BLaER1 treated with 17β-estradiol and CSF1 and Interleukin-3, amounts not matched to agents 10 nM and 100 nM (cell line): ENCODE measurements around the gene SELENOW.
"Not testable (repeated sequence)": the region's sequence is repeated elsewhere in the genome, so short reads cannot be mapped to it uniquely, and the experiment has no call there.

Source experiments
- H3K27ac ChIP-seq, 11 experiments: shearing (Covaris generic); formaldehyde crosslinking; 2 replicates each; pipeline ENCODE4 v1.8.1; 2022
- H3K27me3 ChIP-seq, 11 experiments: shearing (Covaris generic); formaldehyde crosslinking; 2 replicates each; pipeline ENCODE4 v1.8.1; 2022
- H3K36me3 ChIP-seq, 11 experiments: shearing (Covaris generic); formaldehyde crosslinking; 2 replicates each; pipeline ENCODE4 v1.8.1; 2022
- H3K4me1 ChIP-seq, 10 experiments: shearing (Covaris generic); formaldehyde crosslinking; 2 replicates each; pipeline ENCODE4 v1.8.1; 2022
- H3K4me2 ChIP-seq, 11 experiments: shearing (Covaris generic); formaldehyde crosslinking; 2 replicates each; pipeline ENCODE4 v1.8.1; 2022
- H3K4me3 ChIP-seq, 10 experiments: shearing (Covaris generic); formaldehyde crosslinking; 2 replicates each; pipeline ENCODE4 v1.8.1; 2022
- H3K9ac ChIP-seq, 11 experiments: shearing (Covaris generic); formaldehyde crosslinking; 2 replicates each; pipeline ENCODE4 v1.8.1; 2022
- H3K9me3 ChIP-seq, 11 experiments: shearing (Covaris generic); formaldehyde crosslinking; replicated peaks in 1 of 11; 2 replicates each; pipeline ENCODE4 v1.8.1; 2022
- H4K20me1 ChIP-seq, 11 experiments: shearing (Covaris generic); formaldehyde crosslinking; 2 replicates each; pipeline ENCODE4 v1.8.1; 2022
- Cebpa-rat ChIP-seq, 11 experiments: shearing (Covaris generic); IDR thresholded peaks; 2 replicates each; pipeline ENCODE4 v1.8.1; 2022

Gene SELENOW

GRCh38 chr19:47798904-47799266 lies 20.4 kb downstream of the SELENOW start:
- no peaks in the 10 kb centered on the region for H3K4me1 ChIP-seq
- no peaks in the 10 kb centered on the region for H3K36me3 ChIP-seq
- no peak for TF ChIP-seq Cebpa-rat (IDR thresholded peaks at IDR 0.05)
- no peaks in the 10 kb centered on the region for H3K27me3 ChIP-seq
- no peak overlapping the region for H3K9ac ChIP-seq
- no peak overlapping the region for H3K4me2 ChIP-seq
- H3K4me3 ChIP-seq, result no peak overlapping the region
- peaks cover 15 to 22% (median 17%) of the 10 kb centered on the region in 11 experiments for H3K9me3 ChIP-seq
- no peaks in the 10 kb centered on the region for H4K20me1 ChIP-seq
- no peak overlapping the region for H3K27ac ChIP-seq

- Histone ChIP-seq H3K4me1 (no peaks in the 10 kb centered on the region), H3K4me2 (no peak overlapping the region), H3K27me3 (no peaks in the 10 kb centered on the region), H3K36me3 (no peaks in the 10 kb centered on the region), H4K20me1 (no peaks in the 10 kb centered on the region), H3K27ac (no peak overlapping the region), H3K9me3 (peaks cover 15 to 22% (median 17%) of the 10 kb centered on the region in 11 experiments), H3K4me3 (no peak overlapping the region), H3K9ac (no peak overlapping the region)
- TF ChIP-seq Cebpa-rat (IDR thresholded peaks at IDR 0.05), result no peak
These were observed 22.8 kb downstream of the SELENOW start for GRCh38 chr19:47801270-47801669.

GRCh38 chr19:47802521-47803043 lies 24.1 kb downstream of the SELENOW start:
- Histone ChIP-seq H3K9ac (no peak overlapping the region), H3K9me3 (peaks cover 15 to 22% (median 17%) of the 10 kb centered on the region in 11 experiments), H3K27ac (no peak overlapping the region), H3K4me3 (no peak overlapping the region), H3K4me2 (no peak overlapping the region), H4K20me1 (no peaks in the 10 kb centered on the region), H3K36me3 (no peaks in the 10 kb centered on the region), H3K27me3 (no peaks in the 10 kb centered on the region), H3K4me1 (no peaks in the 10 kb centered on the region)
- TF ChIP-seq Cebpa-rat (IDR thresholded peaks at IDR 0.05), result no peak

- not testable (repeated sequence) for H3K36me3 ChIP-seq, H4K20me1 ChIP-seq, H3K9ac ChIP-seq, H3K27me3 ChIP-seq, H3K4me2 ChIP-seq, H3K4me3 ChIP-seq, H3K4me1 ChIP-seq, H3K27ac ChIP-seq
- peaks cover 15 to 22% (median 17%) of the 10 kb centered on the region in 11 experiments for H3K9me3 ChIP-seq
These were observed 24.6 kb downstream of the SELENOW start for GRCh38 chr19:47803148-47803547.

- not testable (repeated sequence) for H3K4me1 ChIP-seq, H3K36me3 ChIP-seq, H4K20me1 ChIP-seq, H3K4me3 ChIP-seq, H3K9ac ChIP-seq, H3K27ac ChIP-seq, H3K4me2 ChIP-seq, H3K27me3 ChIP-seq
- peaks cover 15 to 22% (median 17%) of the 10 kb centered on the region in 11 experiments for H3K9me3 ChIP-seq
These were observed 25.2 kb downstream of the SELENOW start for GRCh38 chr19:47803671-47804070.

- H3K9me3 ChIP-seq, result peaks cover 15 to 22% (median 17%) of the 10 kb centered on the region in 11 experiments
- H3K4me1 ChIP-seq, H4K20me1 ChIP-seq, H3K27me3 ChIP-seq, H3K9ac ChIP-seq, H3K27ac ChIP-seq, H3K4me2 ChIP-seq, H3K4me3 ChIP-seq, H3K36me3 ChIP-seq: not testable (repeated sequence)
These were observed 25.9 kb downstream of the SELENOW start, which contains the start of gene TPRX1 for GRCh38 chr19:47804451-47804850. TPRX1 (minus strand) TSS chr19:47804551; CDS start chr19:47804539, 12 bp downstream.

GRCh38 chr19:47805313-47805712 lies 26.8 kb downstream of the SELENOW start:
- peaks cover 15 to 22% (median 17%) of the 10 kb centered on the region in 11 experiments for H3K9me3 ChIP-seq
- no peak for TF ChIP-seq Cebpa-rat (IDR thresholded peaks at IDR 0.05)
- no peak overlapping the region for H3K4me3 ChIP-seq
- H3K27ac ChIP-seq, result no peak overlapping the region
- no peak overlapping the region for H3K4me2 ChIP-seq
- H3K9ac ChIP-seq, result no peak overlapping the region
- H3K27me3 ChIP-seq, result no peaks in the 10 kb centered on the region
- no peaks in the 10 kb centered on the region for H4K20me1 ChIP-seq
- no peaks in the 10 kb centered on the region for H3K4me1 ChIP-seq
- no peaks in the 10 kb centered on the region for H3K36me3 ChIP-seq

GRCh38 chr19:47806435-47806834 lies 27.9 kb downstream of the SELENOW start:
- Histone ChIP-seq H3K27me3 (no peaks in the 10 kb centered on the region), H3K4me1 (no peaks in the 10 kb centered on the region), H3K4me3 (no peak overlapping the region), H3K4me2 (no peak overlapping the region), H3K9ac (no peak overlapping the region), H3K27ac (no peak overlapping the region), H4K20me1 (no peaks in the 10 kb centered on the region), H3K36me3 (no peaks in the 10 kb centered on the region), H3K9me3 (peaks cover 10 to 12% (median 11%) of the 10 kb centered on the region in 11 experiments)
- no peak for TF ChIP-seq Cebpa-rat (IDR thresholded peaks at IDR 0.05)

- H3K27me3 ChIP-seq, result no peaks in the 10 kb centered on the region; a peak in 1 of 22 replicates
- no peak overlapping the region for H3K9ac ChIP-seq
- H3K4me1 ChIP-seq, result no peaks in the 10 kb centered on the region
- H3K9me3 ChIP-seq, result no peaks in the 10 kb centered on the region
- no peak for TF ChIP-seq Cebpa-rat (IDR thresholded peaks at IDR 0.05)
- H3K4me3 ChIP-seq, result no peak overlapping the region
- no peaks in the 10 kb centered on the region for H4K20me1 ChIP-seq
- H3K36me3 ChIP-seq, result no peaks in the 10 kb centered on the region
- H3K27ac ChIP-seq, result no peak overlapping the region
- H3K4me2 ChIP-seq, result no peak overlapping the region
These were observed 34.9 kb downstream of the SELENOW start for GRCh38 chr19:47813304-47813994.

GRCh38 chr19:47813995-47814328 lies 35.5 kb downstream of the SELENOW start:
- Histone ChIP-seq H3K27ac (no peak overlapping the region), H4K20me1 (no peaks in the 10 kb centered on the region), H3K4me2 (no peak overlapping the region), H3K27me3 (peaks cover 0 to 2% (median under 1%) of the 10 kb centered on the region in 11 experiments; a peak in 9 of 22 replicates), H3K4me3 (no peak overlapping the region), H3K9me3 (no peaks in the 10 kb centered on the region), H3K4me1 (no peaks in the 10 kb centered on the region), H3K36me3 (no peaks in the 10 kb centered on the region), H3K9ac (no peak overlapping the region)
- no peak for TF ChIP-seq Cebpa-rat (IDR thresholded peaks at IDR 0.05)

- H3K4me3 ChIP-seq, H3K9me3 ChIP-seq, H3K4me2 ChIP-seq, H3K9ac ChIP-seq, H3K27ac ChIP-seq, H4K20me1 ChIP-seq, H3K36me3 ChIP-seq: not testable (repeated sequence)
- peaks cover 0 to 11% (median 2%) of the 10 kb centered on the region in 10 experiments; a peak in 3 of 20 replicates for H3K4me1 ChIP-seq
- H3K27me3 ChIP-seq, result peaks cover 11 to 24% (median 20%) of the 10 kb centered on the region in 11 experiments
These were observed 37.8 kb downstream of the SELENOW start for GRCh38 chr19:47816270-47816669.

- peaks cover 11 to 28% (median 20%) of the 10 kb centered on the region in 11 experiments for H3K27me3 ChIP-seq
- H3K36me3 ChIP-seq, H3K27ac ChIP-seq, H3K9ac ChIP-seq, H3K4me2 ChIP-seq, H3K9me3 ChIP-seq, H3K4me3 ChIP-seq, H4K20me1 ChIP-seq: not testable (repeated sequence)
- peaks cover 0 to 11% (median 2%) of the 10 kb centered on the region in 10 experiments; a peak in 3 of 20 replicates for H3K4me1 ChIP-seq
These were observed 39.7 kb downstream of the SELENOW start for GRCh38 chr19:47818221-47818620.
